Liver (tissue), 9 donors: Measurements from ENCODE around the gene TMEM123. TPM values are rescaled to one million over a fixed set of nuclear protein-coding genes. Genes with fewer than 3 reads are reported as not detected.

ENCODE experiments used
- DNase-seq: peaks from one replicate; pipeline ENCODE4 v3.0.0-alpha.2; 2017; ENCODE audit warnings: low spot score
- H3K27ac ChIP-seq, 2 donors: one replicate each; pipeline ENCODE4 v1.7.0; 2013; ENCODE audit warnings: inconsistent platforms in 2 of 2, low read length in 2 of 2, control low read depth in 1 of 2, low read depth in 1 of 2, mild to moderate bottlenecking in 1 of 2
- H3K27me3 ChIP-seq, 4 donors: one replicate each; pipeline versions ENCODE4 v1.6.1 to v1.7.0; 2013; ENCODE audit warnings: low read length in 3 of 4, inconsistent platforms in 1 of 4, mild to moderate bottlenecking in 1 of 4, moderate library complexity in 1 of 4; ENCODE audit not compliant: control insufficient read depth in 4 of 4, insufficient read depth in 4 of 4
- H3K36me3 ChIP-seq, 4 donors: one replicate each; pipeline versions ENCODE4 v1.6.1 to v1.7.0; 2013; ENCODE audit warnings: low read length in 3 of 4, mild to moderate bottlenecking in 3 of 4, low read depth in 1 of 4, moderate library complexity in 1 of 4; ENCODE audit not compliant: control insufficient read depth in 4 of 4, insufficient read depth in 3 of 4
- H3K4me1 ChIP-seq, 4 donors: one replicate each; pipeline versions ENCODE4 v1.6.1 to v1.7.0; 2013; ENCODE audit warnings: low read length in 3 of 4, mild to moderate bottlenecking in 3 of 4, moderate library complexity in 1 of 4; ENCODE audit not compliant: control insufficient read depth in 4 of 4, insufficient read depth in 4 of 4
- H3K4me3 ChIP-seq, 3 donors: one replicate each; pipeline versions ENCODE4 v1.6.1 to v1.7.0; 2013; ENCODE audit warnings: low read length in 3 of 3, control low read depth in 1 of 3, low read depth in 1 of 3, mild to moderate bottlenecking in 1 of 3
- H3K9ac ChIP-seq, 2 donors: one replicate each; pipeline ENCODE4 v1.7.0; 2013; ENCODE audit warnings: low read length in 2 of 2, mild to moderate bottlenecking in 2 of 2, moderate library complexity in 2 of 2, control low read depth in 1 of 2, low read depth in 1 of 2
- H3K9me3 ChIP-seq, 4 donors: one replicate each; pipeline versions ENCODE4 v1.6.1 to v1.7.0; 2013; ENCODE audit warnings: low read length in 3 of 4; ENCODE audit not compliant: control insufficient read depth in 4 of 4
- EGR1 ChIP-seq, 2 donors: IDR thresholded peaks; 2 replicates each; pipeline ENCODE4 v1.6.1; 2016 to 2018; ENCODE audit warnings: antibody characterized with exemption in 2 of 2, low read depth in 2 of 2
- FOXA1 ChIP-seq: IDR thresholded peaks from 2 replicates; pipeline ENCODE4 v1.6.1; 2016; ENCODE audit warnings: antibody characterized with exemption
- FOXA2 ChIP-seq: IDR thresholded peaks from 2 replicates; pipeline ENCODE4 v1.6.1; 2016; ENCODE audit warnings: antibody characterized with exemption
- HNF4A ChIP-seq, 2 donors: conservative IDR thresholded peaks; 2 replicates each; pipeline ENCODE4 v1.6.1; 2016; ENCODE audit warnings: antibody characterized with exemption in 2 of 2, mild to moderate bottlenecking in 2 of 2
- HNF4G ChIP-seq: IDR thresholded peaks from 2 replicates; pipeline ENCODE4 v1.6.1; 2016; ENCODE audit warnings: antibody characterized with exemption
- JUND ChIP-seq, 2 donors: IDR thresholded peaks; 2 replicates each; pipeline ENCODE4 v1.6.1; 2016; ENCODE audit warnings: antibody characterized with exemption in 2 of 2
- NR2F2 ChIP-seq: IDR thresholded peaks from 2 replicates; pipeline ENCODE4 v1.6.1; 2016; ENCODE audit warnings: antibody characterized with exemption
- RAD21 ChIP-seq, 2 donors: IDR thresholded peaks; 2 replicates each; pipeline ENCODE4 v1.6.1; 2016; ENCODE audit warnings: antibody characterized with exemption in 2 of 2, mild to moderate bottlenecking in 2 of 2
- RXRA ChIP-seq, 2 donors: IDR thresholded peaks; 2 replicates each; pipeline ENCODE4 v1.6.1; 2017 to 2018; ENCODE audit warnings: antibody characterized with exemption in 2 of 2, mild to moderate bottlenecking in 1 of 2
- SP1 ChIP-seq: IDR thresholded peaks from 2 replicates; pipeline ENCODE4 v1.6.1; 2018; ENCODE audit warnings: antibody characterized with exemption, mild to moderate bottlenecking
- YY1 ChIP-seq: IDR thresholded peaks from 2 replicates; pipeline ENCODE4 v1.6.1; 2016; ENCODE audit warnings: antibody characterized with exemption, mild to moderate bottlenecking
- WGBS: extraction: QIAGEN DNeasy Blood & Tissue Kit; methylation state at CpG from one replicate; pipeline ENCODE4 v1.1.7; 2013; 5-methylcytosine and 5-hydroxymethylcytosine counted together
- polyA plus RNA-seq, 2 donors: library from polyadenylated mRNA; stranded (reverse) in 1 of 2; unstranded in 1 of 2; fragments of 200-250 nt in 1 of 2; fragments of >200 nt in 1 of 2; fragmentation: Nextera tagmentation in 1 of 2; extraction: Ambion mirVana in 1 of 2; gene quantifications; one replicate each; pipeline versions ENCODE4 v1.2.1 to v1.2.3, GENCODE V29; 2013 to 2015
- total RNA-seq, 2 donors: library from RNA; depleted of rRNA; stranded (reverse); fragments of >200 nt; gene quantifications; one replicate each; pipeline ENCODE4 v1.2.3, GENCODE V29; 2014
- TF ChIP-seq, protein P1 (sequence below): IDR thresholded peaks from 2 replicates; pipeline ENCODE4 v1.6.1; 2016; ENCODE audit warnings: antibody characterized with exemption
- TF ChIP-seq, protein P2 (sequence below): fragments of 150-350 bp; IDR thresholded peaks from 2 replicates; pipeline ENCODE4 v1.5.1; 2017; ENCODE audit warnings: improper control_type of control experiment, low read depth, low read length; ENCODE audit not compliant: missing input control
- TF ChIP-seq, protein P3 (sequence below): IDR thresholded peaks from 2 replicates; pipeline ENCODE4 v1.6.1; 2016; ENCODE audit warnings: antibody characterized with exemption
- TF ChIP-seq, protein P4 (sequence below): IDR thresholded peaks from 2 replicates; pipeline ENCODE4 v1.6.1; 2016; ENCODE audit warnings: antibody characterized with exemption
- donor health status: healthy.
- donor health status: healthy.
- donor health status: healthy.
- donor health status: healthy.
- donor health status: healthy.

The TMEM123 gene
- total and polyA plus RNA-seq, 4 donors, result 101 to 140 (median 107) TPM

DNA sequence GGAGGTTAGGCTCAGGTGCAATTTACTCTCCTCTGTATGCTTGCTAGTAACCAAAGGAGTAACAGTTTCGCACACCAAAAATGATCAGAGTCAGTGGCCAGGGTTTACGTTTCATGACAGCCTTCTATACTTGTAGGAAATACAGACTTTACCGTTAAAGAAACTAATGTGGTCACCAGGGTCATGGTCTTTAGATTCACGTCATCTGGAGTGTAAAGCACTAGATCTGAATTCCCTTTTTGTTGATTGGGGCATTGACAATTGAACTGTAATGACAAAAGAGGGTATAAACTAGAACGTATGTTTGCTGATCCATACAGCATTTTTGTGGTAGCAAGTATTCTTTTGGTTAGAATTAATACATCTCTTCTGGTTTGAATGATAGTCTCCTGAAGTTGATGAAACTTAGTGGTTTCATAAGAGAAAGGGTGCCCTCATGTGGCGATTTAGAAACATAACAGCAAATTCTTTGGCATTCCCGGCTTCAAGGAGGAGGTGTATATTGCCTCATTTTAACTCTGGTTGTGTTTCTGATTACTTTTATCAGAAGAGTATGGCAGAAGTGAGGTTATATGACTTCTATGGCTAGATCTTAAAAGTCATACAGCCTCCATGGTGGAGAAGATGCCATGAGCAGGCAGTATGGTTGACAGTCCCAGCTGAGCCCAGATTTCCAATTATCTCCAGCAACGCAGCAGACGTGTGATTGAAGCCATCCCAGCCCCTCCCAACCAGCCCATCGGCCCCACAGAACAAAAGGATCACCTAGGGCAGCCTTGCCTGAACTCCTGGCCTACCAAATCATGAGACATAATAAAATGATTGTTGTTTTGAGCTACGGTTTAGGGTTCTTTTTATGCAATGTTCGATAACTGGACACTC, 42.8 kb upstream of the TMEM123 start:
- Histone ChIP-seq H3K27ac (no peak overlapping the region), H3K9ac (no peak overlapping the region), H3K4me1 (peaks cover 0 to 19% (median 12%) of the 10 kb centered on the region in 4 donors), H3K4me3 (no peak overlapping the region), H3K36me3 (no peaks in the 10 kb centered on the region), H3K27me3 (no peaks in the 10 kb centered on the region), H3K9me3 (no peaks in the 10 kb centered on the region)
- no peak for DNase-seq
- TF ChIP-seq, protein P1, sequence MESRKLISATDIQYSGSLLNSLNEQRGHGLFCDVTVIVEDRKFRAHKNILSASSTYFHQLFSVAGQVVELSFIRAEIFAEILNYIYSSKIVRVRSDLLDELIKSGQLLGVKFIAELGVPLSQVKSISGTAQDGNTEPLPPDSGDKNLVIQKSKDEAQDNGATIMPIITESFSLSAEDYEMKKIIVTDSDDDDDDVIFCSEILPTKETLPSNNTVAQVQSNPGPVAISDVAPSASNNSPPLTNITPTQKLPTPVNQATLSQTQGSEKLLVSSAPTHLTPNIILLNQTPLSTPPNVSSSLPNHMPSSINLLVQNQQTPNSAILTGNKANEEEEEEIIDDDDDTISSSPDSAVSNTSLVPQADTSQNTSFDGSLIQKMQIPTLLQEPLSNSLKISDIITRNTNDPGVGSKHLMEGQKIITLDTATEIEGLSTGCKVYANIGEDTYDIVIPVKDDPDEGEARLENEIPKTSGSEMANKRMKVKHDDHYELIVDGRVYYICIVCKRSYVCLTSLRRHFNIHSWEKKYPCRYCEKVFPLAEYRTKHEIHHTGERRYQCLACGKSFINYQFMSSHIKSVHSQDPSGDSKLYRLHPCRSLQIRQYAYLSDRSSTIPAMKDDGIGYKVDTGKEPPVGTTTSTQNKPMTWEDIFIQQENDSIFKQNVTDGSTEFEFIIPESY, result no peak
- peak; percentile 97 for TF ChIP-seq RAD21 (IDR thresholded peaks at IDR 0.05)
- TF ChIP-seq, protein P2, sequence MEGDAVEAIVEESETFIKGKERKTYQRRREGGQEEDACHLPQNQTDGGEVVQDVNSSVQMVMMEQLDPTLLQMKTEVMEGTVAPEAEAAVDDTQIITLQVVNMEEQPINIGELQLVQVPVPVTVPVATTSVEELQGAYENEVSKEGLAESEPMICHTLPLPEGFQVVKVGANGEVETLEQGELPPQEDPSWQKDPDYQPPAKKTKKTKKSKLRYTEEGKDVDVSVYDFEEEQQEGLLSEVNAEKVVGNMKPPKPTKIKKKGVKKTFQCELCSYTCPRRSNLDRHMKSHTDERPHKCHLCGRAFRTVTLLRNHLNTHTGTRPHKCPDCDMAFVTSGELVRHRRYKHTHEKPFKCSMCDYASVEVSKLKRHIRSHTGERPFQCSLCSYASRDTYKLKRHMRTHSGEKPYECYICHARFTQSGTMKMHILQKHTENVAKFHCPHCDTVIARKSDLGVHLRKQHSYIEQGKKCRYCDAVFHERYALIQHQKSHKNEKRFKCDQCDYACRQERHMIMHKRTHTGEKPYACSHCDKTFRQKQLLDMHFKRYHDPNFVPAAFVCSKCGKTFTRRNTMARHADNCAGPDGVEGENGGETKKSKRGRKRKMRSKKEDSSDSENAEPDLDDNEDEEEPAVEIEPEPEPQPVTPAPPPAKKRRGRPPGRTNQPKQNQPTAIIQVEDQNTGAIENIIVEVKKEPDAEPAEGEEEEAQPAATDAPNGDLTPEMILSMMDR, result peak; percentile 83
- WGBS, result 34% methylated on average over 12 of the region's 12 CpGs

DNA sequence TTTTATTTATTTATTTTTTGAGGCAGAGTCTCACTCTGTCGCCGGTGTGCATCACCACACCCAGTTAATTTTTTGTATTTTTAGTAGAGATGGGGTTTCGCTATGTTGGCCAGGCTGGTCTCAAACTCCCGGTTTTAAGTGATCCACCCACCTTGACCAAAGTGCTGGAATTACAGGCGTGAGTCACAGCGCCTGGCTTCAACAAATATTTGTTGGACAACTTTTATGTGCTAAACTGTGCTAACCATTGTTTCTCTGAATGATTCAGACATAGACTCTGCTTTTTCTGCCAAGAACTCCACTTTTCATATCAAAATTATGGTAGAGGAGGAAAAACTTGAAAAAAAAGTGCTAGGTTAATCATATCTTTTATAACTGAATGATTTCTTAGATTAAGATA, 41.7 kb upstream of the TMEM123 start:
- Histone ChIP-seq H3K4me1 (peaks cover 0 to 19% (median 12%) of the 10 kb centered on the region in 4 donors), H3K9me3 (no peaks in the 10 kb centered on the region), H3K27ac (peak overlapping the region in 1 of 2 donors; percentile 5), H3K36me3 (no peaks in the 10 kb centered on the region), H3K27me3 (no peaks in the 10 kb centered on the region), H3K4me3 (no peak overlapping the region), H3K9ac (no peak overlapping the region)
- DNase-seq, result no peak
- 31% methylated on average over 6 of the region's 6 CpGs for WGBS
- TF ChIP-seq HNF4A (conservative IDR thresholded peaks at IDR 0.05) (peak; percentile 39 to 64), SP1 (peak; percentile 25), YY1 (peak; percentile 48), RAD21 (IDR thresholded peaks at IDR 0.05) (peak; percentile 39 to 63), RXRA (IDR thresholded peaks at IDR 0.05) (peak in 1 of 2 donors; percentile 25), JUND (IDR thresholded peaks at IDR 0.05) (peak; percentile 65 to 88), FOXA2 (no peak)
- TF ChIP-seq, protein P3, sequence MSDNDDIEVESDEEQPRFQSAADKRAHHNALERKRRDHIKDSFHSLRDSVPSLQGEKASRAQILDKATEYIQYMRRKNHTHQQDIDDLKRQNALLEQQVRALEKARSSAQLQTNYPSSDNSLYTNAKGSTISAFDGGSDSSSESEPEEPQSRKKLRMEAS, result no peak
- TF ChIP-seq, protein P4, sequence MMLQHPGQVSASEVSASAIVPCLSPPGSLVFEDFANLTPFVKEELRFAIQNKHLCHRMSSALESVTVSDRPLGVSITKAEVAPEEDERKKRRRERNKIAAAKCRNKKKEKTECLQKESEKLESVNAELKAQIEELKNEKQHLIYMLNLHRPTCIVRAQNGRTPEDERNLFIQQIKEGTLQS, result peak; percentile 24

DNA sequence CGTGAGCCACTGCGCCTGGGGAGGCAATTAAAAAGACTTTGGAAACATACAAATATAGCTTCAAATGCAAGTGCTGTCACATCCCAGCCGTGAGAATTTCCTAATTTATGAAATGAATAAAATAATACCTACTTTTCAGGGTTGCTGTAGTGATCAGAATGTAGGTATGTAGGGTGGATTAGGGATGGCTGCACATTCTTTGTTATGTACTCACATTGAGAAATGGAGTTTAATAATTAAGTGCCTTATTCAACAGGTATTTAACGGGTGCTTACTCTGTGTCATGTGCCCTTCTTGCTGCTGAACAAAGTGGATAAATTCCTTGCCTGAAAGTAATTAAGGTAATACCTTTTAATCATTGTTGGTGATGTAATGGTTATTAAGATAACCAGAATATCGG, 41.0 kb upstream of the TMEM123 start:
- DNase-seq, result no peak
- Histone ChIP-seq H3K4me1 (peaks cover 0 to 19% (median 12%) of the 10 kb centered on the region in 4 donors), H3K27me3 (no peaks in the 10 kb centered on the region), H3K36me3 (no peaks in the 10 kb centered on the region), H3K9ac (no peak overlapping the region), H3K27ac (peak overlapping the region in 1 of 2 donors; percentile 28), H3K9me3 (no peaks in the 10 kb centered on the region), H3K4me3 (no peak overlapping the region)
- 74% methylated on average over 5 of the region's 5 CpGs for WGBS
- no peak for TF ChIP-seq FOXA1
- TF ChIP-seq, protein P4, result no peak
- no peak for TF ChIP-seq HNF4G
- no peak for TF ChIP-seq FOXA2
- TF ChIP-seq EGR1 (IDR thresholded peaks at IDR 0.05; ENCODE audit: low read depth in 2 of 2), result no peak
- no peak for TF ChIP-seq NR2F2
- TF ChIP-seq, protein P1, result no peak
- TF ChIP-seq, protein P2, result no peak
- no peak for TF ChIP-seq SP1
- TF ChIP-seq RAD21 (IDR thresholded peaks at IDR 0.05), result no peak
